Measurements from ENCODE around the gene ADGRD1.
A peak's percentile ranks its signal among the peaks of the same experiment; 100 is the strongest.

The ADGRD1 gene

DNA sequence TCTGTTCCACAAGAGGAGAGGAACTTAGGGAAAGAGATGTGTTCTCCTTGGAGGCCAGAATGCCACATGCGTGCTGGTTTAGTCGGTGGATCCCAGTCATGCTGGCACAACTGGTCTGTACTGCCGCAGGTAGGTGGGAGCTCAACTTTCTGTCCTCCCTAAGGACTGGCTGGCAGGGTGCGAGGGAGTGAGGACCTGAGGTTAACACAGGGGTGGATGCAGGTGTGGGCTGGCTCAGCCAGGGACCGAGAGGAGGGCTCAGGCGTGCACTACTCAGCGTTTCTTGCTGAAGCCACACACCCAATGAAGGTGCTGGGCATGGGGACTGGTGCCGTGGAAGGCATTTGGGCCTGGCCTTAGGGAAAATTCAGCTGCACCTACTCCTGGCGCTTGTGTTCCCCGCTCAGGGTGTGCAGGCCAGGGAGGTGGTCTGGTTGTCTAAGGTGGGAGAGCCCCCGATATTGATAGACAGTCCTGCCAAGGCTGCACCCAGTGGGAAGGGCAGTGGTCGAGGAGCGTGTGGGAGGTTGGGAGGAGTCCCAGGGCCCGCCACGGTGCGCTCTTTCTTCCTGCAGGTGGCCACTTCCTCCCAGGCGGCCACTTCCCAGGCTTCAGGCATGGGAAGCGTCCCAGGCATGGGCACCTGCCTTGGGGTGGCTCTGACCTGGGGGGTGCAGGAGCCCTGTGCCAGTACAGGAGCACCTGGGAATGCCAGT lies 138.4 kb downstream of the ADGRD1 start:
- peak; percentile 58 for DNase-seq (ENCODE audit: low spot score)

DNA sequence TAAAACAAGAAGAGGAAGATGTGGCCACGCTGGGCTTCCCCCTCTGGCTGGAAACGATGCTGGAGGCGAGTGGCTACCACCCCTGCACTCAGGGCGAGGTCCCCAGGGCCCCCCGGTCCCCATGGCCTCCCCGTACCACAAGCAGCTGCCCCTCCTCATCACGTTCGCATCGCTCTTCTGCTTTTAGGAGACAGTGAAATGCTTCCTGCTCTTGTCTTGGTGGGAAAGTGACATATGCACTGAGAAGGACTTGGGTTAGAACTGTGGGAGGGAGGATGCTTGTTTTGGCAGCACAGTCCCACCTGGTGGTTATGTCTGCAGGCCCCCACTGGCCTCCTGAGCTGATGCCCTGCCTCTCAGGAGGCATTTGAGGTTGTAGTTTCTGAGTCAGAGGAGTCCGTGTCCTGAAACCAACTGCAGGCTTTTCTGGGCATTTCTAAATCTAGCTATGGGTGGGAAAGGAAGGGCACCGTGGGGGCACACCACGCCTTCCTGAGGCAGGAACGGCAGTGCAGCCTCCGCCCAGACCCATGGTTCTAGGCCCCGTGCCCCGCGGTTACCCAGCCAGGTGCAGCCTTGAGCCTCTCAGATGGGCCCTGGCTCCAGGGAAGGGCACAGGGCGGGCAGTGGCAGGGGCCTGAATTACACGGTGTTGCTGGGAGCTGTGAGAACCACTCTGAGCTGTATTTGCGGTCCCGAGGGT lies 139.3 kb downstream of the ADGRD1 start:
- DNase-seq (ENCODE audit: low spot score), result peak; percentile 67

DNA sequence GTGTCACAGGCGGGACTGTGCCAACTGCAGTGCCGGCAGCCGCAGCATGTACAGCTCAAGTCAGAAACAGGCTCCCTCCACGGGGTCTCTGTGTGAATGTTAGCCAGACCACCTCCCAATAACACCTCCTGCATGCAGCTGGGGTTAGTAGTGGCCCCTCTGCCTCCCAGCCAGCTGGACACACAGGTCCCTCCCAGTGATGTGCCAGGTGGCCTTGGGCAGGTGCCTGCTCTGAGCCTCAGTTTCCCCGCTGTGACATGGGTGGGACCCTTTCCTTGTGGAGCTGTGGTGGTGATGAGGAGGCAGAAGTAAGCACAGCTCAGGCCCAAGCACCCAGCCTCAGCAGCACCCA lies 139.9 kb downstream of the ADGRD1 start:
- DNase-seq (ENCODE audit: low spot score), result no peak

DNA sequence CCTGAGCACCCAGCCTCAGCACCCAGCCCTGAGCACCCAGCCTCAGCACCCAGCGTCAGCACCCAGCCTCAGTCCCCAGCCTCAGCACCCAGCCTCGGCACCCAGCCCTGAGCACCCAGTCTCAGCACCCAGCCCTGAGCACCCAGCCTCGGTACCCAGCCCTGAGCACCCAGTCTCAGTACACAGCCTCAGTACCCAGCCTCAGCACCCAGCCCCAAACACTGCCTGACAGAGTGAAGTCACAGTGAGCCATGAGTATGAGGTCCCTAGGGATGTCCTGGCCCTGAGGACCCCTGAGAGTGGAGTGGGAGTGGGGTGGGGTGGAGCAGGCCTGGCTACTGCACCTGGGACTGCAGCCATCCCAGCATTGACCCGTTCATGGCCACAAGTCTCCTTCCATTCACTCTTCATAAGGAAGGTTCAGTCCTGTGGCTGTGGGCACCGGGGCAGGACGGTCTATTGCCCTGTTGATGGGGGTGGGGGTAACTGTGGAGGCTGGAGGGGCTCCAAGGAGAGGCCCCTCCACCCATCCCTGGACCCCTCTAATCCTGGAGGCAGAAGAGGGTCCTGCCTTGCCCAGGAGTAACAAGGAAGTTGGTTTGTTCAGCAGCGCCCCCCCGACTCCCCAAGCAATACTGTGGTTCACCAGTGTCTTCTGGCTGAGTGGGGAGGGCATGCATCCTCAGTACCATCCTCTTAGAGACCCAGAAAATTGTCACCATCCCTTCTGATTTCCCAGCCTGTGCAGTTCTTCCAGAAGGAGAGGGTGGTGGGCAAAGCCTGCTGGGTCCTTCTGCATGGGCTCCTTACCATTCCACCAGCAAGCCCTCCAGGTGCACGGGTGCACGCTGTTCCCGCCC lies 140.5 kb downstream of the ADGRD1 start:
- DNase-seq (ENCODE audit: low spot score), result peak; percentile 51

DNA sequence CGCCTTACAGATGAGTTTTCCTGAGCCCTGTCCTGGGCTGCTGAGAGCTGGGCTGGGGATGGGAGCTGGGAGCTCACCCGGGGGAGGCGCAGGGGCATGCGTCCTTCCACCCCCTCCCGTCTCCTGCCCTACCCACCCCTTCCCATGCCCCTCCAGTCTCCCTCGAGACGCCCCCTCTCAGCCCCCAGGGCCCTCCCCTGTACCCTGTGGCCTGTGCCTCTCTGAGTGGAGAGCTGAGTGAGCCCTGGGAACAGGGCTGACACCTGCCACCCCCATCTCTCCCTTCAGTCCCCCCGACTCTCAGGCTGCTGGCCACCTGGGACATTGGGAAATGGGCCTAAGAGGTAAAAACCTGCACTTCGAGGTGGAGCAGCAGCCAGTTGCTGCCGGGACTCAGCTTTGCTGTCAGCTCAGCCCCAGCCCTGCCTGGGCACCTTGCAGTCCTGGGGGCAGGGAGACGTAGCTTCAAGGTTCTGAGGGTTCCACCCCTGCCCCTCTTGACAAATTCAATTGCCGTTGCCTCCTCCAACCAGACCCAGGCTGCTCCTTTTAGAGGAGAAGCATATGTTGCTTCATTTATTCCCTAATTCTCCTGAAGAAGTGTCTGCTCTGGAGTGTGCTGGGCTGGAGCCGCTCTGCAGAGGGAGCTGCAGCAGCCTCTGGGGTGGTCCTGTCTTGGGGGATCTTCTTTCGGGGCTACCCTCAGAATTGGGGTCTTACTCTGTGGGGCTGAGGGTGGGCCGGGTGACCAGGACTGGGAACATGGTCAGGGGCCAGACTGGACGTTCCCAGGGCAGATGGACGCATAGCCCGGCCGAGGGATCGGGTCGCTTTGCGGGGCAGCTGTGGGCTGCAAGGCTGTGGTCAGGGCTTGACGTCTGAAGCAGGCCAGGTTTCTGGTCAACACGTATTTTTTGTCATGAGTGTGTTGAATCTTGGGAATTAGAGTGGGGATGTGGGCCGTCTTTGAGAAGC lies 141.4 kb downstream of the ADGRD1 start:
- no peak for DNase-seq (ENCODE audit: low spot score)

DNA sequence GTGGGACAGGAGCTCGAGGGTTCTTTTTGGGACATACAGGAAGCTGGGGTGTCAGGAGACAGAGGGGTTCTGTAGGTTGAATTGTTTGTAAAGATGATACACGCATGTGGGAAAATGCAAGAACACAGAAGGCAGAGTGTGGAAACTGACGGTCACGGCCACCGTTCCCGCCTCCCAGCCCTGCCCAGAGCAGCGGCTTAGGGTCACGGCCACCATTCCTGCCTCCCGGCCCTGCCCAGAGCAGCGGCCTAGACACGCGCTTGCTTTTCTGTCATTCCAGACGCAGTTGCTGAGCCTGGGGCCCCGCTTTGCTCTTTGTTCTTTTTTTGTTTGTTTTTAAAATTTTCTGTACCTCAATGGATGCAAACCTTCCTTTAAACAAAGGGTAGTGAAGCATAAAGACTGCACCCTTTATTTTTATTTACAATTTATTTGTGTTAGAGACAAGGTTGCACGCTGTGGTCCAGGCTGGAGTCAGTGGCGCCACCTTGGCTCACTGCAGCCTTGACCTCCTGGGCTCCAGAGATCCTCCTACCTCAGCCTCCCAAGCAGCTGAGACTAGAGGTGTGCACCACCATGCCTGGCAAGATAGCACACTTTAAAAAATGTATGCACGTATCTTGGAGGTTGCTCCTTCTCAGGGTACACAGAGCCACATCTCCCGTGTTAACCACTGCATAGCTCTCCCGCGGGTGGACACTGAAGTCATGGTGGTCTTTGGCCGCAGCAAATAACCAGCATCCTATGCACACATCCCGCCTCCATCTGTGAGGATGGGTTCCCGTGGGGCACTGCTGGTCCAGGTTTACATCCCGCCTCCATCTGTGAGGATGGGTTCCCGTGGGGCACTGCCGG lies 142.3 kb downstream of the ADGRD1 start:
- DNase-seq (ENCODE audit: low spot score), result peak; percentile 47

DNA sequence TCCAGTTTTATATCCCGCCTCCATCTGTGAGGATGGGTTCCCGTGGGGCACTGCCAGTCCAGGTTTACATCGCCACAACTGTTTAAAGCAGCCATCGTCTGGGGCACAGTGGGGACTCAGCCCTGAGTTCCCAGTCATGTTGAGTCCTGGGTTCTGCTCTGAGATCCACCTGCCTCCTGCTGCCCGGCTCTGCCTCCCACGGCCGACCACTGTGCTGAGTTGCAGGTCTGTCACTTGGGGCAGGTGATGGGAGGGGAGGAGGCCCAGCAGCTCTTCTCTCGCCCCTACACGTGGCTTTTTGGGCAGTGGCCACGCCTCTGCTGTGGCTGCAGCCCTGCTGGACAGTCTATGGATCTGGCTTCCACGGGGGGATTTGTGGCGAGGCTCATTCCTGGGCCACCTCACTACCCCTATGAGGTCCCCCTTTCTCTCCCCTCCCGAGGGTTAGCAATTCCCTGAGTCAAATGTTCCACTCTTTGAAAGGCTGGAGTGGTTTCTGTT lies 143.0 kb downstream of the ADGRD1 start:
- peak; percentile 38 for DNase-seq (ENCODE audit: low spot score)

DNA sequence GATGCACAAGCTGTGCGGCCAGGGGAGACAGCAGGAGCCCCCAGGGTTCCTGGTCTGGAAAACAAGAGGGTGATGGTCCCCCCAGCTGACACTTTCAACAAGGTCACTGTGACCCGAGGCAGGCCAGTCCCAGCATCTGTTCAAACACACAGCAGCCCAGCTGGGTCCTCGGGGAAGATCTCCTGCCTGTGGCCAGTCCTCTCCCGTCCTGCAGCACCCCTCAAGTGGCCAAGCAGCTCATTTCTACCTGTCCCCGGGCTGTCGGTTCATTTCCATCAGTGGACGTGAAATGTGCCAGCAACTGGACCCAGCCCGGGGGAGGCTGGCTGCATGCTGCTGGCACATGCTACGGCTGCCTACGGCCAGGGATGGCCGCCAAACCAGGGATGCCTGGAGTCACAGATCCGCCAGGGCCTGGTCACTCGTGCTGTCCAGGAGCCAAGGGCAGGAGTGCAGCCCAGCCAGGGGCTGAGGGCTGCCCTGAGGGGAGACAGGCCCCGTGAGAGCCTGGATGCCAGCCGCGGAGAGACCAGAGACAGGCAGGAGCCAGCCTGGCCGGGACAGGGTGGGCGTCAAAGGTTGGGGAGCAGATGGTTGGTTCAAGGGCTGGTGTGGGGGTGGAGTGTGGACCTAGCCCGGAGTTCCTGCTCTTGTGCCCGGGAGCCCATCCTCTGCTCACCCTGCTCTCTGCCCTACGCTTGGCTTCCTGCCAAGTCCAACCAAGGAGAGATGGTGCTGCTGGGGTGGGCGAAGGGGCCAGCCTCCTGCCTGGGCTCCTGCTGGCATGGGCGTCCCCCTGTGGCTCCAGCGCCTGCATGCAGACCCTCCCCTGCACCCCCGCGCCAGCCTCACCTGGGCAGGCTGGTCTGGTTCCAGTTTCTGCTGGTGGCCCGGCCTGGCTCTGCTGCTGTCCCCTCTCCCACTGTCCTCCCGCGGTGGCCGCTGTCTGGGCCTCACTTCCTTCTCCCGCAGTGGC lies 143.8 kb downstream of the ADGRD1 start:
- DNase-seq (ENCODE audit: low spot score), result peak; percentile 69

DNA sequence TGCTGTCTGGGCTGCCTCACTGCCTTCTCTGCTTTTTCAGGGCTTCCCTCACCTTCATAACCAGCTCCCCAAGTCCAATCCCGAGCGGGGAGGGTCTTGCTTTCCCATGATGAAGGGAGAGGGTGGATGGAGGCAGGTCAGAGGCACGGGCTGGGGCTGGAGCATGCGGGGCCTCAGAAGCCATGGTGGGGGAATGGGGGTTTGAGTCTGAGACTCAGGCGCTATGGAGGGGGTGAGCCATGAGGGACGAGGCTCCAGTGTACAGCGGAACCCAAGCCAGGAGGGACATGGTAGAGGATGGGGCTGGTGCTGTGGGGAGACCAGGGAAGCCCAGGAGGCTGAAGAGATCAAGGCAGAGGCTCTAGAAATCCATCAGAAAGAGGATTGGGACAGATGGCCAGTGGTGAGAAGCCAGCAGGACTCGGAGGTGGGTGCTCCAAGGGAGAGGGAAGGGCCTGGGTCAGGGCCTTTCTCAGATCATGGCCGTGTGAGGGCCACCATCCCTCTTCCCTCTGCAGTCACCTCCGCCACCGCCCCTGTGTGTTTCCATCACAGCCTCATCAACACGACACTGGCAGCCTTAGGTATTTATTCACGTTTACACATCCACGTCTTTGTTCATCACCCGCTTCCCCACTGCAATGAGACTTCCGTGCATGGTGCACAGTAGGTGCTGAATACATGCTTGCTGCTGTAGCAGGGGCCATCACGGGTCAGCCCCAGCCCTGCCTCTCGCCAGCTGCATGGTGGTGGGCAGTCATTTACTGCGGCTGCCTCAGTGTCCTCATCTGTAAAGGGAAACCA lies 144.7 kb downstream of the ADGRD1 start:
- no peak for DNase-seq (ENCODE audit: low spot score)

DNA sequence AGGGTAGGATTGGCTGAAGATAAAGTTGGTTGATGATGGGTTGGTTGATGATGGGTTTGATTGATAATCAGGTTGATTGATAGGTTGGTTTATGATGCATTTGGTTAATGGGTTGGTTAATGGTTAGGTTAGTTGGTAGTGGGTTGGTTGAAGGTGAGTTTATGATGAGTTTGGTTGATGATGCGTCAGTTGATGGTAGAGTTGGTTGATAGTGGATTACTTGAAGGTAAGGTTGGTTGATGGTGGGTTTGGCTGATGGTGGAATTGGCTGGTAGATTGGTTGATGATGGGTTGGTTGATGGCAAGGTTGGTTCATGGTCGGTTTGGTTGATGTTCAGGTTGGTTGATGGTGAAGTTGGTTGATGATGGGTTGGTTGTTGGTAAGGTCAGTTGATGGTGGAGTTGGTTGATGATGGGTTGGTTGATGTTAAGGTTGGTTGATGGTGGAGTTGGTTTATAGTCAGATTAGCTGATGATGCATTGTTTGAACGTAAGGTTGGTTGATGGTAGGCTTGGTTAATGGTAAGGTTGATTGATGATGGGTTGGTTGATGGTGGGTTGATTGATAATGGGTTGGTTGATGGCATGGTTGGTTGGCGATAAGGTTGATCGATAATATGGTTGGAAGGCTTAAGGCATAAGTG lies 146.4 kb downstream of the ADGRD1 start:
- no peak for DNase-seq (ENCODE audit: low spot score)

DNA sequence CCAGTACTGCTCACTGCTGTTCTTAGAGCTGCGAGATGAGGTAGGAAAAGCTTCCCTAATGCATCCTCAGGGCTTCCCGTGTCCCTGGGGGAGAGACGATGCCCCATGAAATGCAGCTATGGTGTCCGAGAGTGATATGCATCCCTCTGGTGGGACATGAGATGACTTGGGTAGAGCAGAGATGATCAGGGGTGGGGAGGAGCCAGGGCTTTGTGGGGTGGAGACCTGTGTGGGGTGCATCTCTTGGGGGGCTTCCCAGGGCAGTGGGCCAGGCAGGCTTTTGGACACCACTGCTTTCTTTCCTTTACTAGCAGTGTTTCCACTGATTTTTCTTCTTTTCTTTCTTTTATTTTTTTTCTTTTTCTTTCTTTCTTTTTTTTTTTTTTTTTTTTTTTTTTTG lies 147.3 kb downstream of the ADGRD1 start:
- DNase-seq (ENCODE audit: low spot score), result no peak

DNA sequence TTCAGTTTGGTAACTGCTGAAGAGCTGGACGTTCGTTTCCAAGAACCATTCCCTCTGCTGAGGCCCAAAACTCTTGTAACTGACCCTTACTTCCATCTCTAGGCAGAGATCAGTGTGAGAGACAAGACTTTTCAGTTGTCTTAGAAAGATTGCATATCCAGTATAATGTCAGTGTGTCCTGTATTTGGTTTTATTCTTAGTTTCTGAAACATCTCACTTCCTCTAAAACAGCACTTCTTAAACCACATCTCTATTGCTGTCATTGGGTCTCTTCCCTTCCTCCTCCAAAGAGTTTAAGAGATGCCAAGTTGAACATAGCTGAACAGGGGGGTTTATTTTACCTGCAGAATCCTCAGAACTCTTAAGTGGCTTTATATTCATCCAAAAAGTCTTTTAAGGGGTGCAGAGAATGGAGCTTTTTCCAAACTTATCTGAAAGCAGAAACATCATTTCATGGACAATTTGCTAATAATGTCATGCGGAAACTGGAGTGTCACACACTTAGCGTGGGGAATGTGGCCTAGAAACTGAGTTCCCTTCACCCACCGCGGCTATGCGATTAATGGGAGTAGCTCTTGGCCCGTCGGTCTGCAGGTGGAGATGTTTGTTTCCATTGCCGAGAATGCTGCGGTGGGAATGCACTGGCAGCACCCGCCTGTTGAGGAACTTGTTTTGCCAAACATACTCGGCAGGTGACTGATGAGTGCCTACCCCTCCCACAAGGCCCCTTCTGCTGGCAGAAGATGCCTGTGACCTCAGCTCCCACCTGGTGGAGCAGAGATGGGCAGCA lies 148.2 kb downstream of the ADGRD1 start:
- no peak for DNase-seq (ENCODE audit: low spot score)

DNA sequence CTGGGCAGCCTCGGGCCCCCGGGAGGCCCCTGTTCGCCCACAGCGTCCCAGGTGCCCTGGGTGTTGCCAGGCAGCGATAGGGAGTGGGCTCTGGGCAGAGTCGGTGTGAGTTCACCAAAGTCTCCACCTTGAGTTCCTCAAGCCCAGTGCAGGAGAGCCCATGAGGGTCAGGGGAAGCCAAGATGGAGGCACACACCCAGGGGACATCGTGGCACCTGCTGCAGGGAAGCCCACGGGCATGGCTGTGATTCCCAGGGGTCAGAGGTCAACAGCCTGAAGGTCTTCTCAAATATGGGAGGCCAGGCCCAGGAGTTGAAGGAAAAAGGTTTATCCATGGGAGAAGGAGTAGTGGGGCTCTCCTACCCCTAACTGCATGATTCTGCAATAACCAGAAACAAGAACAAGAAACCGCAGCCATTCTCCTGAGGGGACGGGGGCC lies 148.8 kb downstream of the ADGRD1 start:
- no peak for DNase-seq (ENCODE audit: low spot score)

DNA sequence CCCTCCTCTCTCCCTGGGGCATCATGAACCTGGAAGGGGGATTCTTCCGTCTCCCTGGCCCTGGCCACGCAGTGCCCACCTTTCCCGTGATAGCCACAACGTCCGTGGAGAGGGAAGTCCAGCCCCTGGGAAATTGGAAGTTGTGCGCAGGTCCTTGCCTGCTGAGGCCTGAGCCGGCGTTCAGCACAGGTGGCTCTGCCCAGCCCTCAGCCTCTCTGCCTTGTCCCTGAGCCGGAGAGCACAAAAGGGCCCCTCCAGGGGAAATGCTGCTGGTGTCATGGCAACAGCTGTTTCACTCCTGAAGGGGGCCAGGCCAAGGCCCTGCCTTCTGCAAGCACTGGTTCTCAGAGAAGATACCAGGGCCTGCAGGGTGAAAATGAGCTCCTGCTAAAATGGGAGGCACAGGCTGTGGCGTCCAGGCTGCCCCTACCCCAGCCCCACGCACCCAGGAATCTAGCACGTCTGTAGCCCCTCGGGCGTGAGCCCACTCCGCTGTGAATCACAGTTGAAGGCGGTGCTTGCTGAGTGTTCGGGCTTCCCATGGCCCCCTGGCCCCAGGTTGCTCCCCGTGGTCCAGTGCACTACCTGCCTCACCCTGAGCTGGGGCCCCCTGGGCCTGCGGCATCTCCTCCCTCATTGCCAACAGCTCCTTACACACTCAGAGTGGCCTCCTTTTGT lies 149.4 kb downstream of the ADGRD1 start:
- peak; percentile 63 for DNase-seq (ENCODE audit: low spot score)

DNA sequence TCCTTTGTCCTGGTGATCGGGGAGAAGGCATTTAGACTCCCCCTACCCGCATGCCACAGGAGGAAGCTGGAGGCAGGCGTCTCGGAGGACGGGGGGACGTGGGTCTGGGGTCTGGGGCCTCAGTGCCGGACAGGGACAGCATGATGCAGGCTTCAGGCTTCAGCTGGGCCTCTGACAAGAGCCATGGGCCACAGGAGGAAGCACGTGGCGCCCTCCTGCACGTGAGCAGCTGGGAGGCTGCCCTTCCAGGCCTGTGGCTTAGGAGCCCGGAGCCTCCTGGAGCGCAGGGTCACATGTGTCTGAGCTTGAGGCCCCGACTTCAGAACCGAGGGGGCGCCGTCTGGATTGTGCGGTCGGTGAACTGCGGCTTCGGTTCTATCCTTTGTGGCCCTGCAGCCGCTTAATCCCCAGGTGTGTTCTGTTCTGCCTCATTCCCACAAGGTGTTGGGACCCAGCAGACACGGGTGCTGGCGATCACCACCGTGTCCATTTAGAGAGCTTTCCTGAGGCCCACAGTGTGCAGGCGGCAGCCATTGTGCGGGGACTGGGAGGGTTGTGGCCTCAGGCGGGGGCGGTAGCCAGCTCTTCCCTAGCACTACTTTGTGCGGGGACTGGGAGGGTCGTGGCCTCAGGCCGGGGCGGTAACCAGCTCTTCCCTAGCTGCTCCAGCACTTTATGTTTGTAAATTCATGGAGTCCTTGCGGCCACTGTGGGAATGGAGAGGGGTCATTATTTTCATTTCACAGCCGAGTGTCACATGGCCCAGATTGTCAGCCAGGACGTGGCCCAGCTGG lies 150.2 kb downstream of the ADGRD1 start:
- peak; percentile 54 for DNase-seq (ENCODE audit: low spot score)

All from left forelimb (tissue), 1 donor.